ENCODE results near the gene SLAMF8.

The SLAMF8 gene

DNA sequence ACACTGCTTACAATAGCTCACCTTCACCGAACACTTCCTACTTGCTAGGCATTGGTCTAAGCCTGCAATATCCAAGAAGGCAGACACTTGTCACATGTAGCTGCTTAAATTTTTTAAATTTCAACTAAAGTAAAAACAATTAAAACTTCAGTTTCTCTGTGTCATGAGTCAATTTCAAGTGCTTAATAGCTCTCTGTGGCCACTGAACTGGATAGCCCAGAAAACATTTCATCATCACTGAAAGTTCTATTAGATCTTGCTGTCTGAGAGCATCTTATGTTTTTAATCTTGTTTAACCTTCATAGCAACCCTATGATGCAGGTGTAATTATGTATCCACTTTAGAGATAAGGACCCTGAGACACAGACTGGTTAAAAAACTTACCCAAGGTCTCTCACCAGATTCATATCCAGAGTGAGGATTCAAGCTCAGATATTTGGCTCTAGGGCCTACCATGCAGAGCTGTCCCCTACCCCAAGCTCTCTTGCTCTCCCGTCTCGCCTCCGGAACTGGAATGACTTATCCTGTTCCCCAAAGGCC is 27.2 kb upstream of the SLAMF8 start:
- intact Hi-C loops (cut with micrococcal nuclease): loop anchor here (1.0 to 5.0 kb wide), 3 partner anchors 30 to 642 kb away; no protein-coding TSS in a partner anchor
- Mint-ChIP-seq H3K4me1 (ENCODE audit: low read depth) (peaks cover 58% of the 10 kb centered on the region), H3K9me3 (no peaks in the 10 kb centered on the region), H3K27me3 (peaks cover 14% of the 10 kb centered on the region), H3K36me3 (ENCODE audit: low read depth) (no peaks in the 10 kb centered on the region), H3K27ac (no peak overlapping the region), H3K4me3 (no peak overlapping the region)

DNA sequence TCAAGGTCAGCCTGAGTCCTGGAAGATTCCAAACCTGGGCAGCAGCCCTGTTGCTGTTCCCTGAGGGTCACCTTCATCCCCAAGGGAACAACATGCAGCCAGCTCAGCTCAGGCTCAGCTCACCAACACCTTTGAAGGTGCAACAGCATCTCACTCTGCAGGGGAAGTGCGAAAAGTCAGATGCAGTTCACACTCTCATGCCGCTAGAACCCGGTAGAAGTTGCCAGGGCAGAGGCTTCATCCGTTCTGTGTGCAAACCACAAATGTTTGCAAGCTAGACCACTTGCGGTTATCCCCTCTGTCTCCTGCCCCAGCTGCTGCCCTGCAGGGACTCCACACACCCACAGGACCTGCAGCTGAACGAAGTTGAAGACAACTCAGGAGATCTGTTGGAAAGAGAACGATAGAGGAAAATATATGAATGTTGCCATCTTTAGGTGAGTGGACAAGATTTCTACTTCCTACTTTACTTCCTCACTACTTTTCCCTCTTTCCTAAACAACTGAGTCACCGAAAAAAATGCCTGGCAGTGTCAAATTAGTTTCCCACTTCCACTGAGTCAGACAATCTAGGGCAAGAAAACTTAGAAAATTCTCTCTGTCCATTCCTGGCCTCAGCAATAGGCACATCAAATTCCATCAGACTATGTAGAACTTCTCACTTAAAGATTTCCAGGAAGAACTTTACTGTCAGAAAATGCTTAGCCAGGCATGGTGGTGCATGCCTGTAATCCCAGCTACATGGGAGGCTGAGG is 26.3 kb upstream of the SLAMF8 start:
- Mint-ChIP-seq H3K4me1 (ENCODE audit: low read depth) (peaks cover 62% of the 10 kb centered on the region), H3K27me3 (peaks cover 14% of the 10 kb centered on the region), H3K4me3 (no peak overlapping the region), H3K36me3 (ENCODE audit: low read depth) (no peaks in the 10 kb centered on the region), H3K9me3 (no peaks in the 10 kb centered on the region), H3K27ac (no peak overlapping the region)
- intact Hi-C loops (cut with micrococcal nuclease): no loop called here

DNA sequence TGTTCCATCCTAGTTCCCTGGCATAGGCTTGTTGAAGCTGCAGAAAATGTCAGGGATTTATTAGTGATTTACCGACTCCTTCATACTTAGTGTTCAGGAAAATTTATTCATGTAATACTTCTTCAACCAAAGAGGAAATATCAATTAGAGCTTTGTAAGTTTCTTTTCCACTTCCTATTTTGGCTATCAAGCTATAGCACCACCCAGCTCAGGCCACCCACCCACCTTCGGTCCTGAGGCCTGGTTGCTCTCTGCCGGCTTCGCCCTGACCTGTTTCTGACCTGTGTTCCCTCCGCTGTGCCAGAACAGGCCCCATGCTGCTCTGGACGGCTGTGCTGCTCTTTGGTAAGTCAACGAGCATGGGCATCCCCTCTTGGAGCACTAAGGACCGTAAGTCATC is 24.6 kb upstream of the SLAMF8 start, which contains the start of gene FCRL6:
Gene FCRL6 (plus strand): TSS at position 250 of the 400 bp plus-strand sequence. CDS start 65 bp downstream, at position 315.
- peak within 1 kb of the TSS; percentile 11 for H3K27ac Mint-ChIP-seq
- peak within 1 kb of the TSS; percentile 33 for H3K4me3 Mint-ChIP-seq

DNA sequence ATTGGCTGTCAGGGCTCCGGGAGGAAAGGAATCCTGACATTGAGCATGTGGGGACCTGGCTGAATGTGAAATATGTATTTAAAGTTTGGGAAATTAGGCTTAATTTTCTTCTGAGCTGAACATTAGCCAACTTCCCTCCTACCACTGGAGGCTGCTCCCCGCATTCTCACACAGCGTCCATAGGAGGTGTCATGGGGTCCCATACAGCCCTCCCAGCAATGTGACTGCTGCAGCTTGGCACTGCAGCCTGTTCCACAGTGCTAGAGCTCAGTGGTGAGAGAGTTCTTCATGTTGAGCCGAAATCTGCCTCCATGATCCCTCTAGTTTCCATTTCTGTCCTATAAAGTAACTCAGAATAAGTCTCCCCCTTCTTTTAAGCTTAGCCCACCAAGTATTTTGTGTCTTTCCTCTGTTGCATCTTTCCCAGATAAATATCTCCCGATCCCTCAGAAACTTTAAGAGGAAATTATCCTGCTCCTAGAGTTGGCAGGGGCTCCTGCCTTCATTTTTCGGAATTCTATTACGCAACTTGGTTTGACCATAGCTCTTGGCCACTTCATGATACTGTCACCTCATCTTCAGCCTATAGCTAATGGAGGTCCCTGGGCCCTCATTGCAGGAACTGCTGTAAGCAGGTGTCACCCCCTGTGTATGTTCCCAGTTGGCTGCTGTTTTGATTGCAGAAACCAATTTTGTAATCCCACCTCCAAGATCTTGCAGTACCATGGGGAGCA is 22.6 kb upstream of the SLAMF8 start:
- peaks cover 25% of the 10 kb centered on the region for H3K36me3 Mint-ChIP-seq (ENCODE audit: low read depth)

More for the DNA sequence above, 24.6 kb upstream of the SLAMF8 start, which contains the start of gene FCRL6:
- H3K36me3 Mint-ChIP-seq (ENCODE audit: low read depth): peaks cover 9% of the 10 kb centered on the region
- H3K27me3 Mint-ChIP-seq: peaks cover 8% of the 10 kb centered on the region
- intact Hi-C loops (cut with micrococcal nuclease): no loop called here
- H3K4me1 Mint-ChIP-seq (ENCODE audit: low read depth): peaks cover 79% of the 10 kb centered on the region
- H3K9me3 Mint-ChIP-seq: no peaks in the 10 kb centered on the region

DNA sequence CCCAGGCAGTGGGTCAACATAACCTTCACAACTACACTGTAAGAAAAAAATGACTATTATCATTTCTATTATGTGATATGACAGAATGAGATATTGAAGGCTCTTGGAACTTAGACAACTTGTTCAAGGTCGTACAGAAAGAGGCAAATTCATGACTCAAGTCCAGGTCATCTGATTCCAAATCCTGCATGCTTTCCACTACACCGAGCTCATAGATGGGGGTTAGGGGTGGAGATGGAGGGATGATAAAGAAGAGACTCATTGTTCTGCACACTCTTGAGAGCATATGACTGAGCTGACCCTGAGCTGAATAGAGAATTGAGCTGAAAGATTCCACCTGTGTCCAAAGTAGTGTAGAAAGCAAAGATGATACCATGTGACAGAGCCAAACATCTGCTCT is 21.7 kb upstream of the SLAMF8 start:
- H3K9me3 Mint-ChIP-seq: no peaks in the 10 kb centered on the region
- peaks cover 11% of the 10 kb centered on the region for H3K27me3 Mint-ChIP-seq
- intact Hi-C loops (cut with micrococcal nuclease): no loop called here
- peaks cover 33% of the 10 kb centered on the region for H3K36me3 Mint-ChIP-seq (ENCODE audit: low read depth)
- no peak overlapping the region for H3K27ac Mint-ChIP-seq
- H3K4me1 Mint-ChIP-seq (ENCODE audit: low read depth): peaks cover 77% of the 10 kb centered on the region
- H3K4me3 Mint-ChIP-seq: no peak overlapping the region

More for the DNA sequence above, 22.6 kb upstream of the SLAMF8 start:
- intact Hi-C loops (cut with micrococcal nuclease): no loop called here
- Mint-ChIP-seq H3K27me3 (peaks cover 11% of the 10 kb centered on the region), H3K27ac (peak overlapping the region; percentile 45), H3K4me1 (ENCODE audit: low read depth) (peaks cover 82% of the 10 kb centered on the region), H3K4me3 (no peak overlapping the region), H3K9me3 (no peaks in the 10 kb centered on the region)

DNA sequence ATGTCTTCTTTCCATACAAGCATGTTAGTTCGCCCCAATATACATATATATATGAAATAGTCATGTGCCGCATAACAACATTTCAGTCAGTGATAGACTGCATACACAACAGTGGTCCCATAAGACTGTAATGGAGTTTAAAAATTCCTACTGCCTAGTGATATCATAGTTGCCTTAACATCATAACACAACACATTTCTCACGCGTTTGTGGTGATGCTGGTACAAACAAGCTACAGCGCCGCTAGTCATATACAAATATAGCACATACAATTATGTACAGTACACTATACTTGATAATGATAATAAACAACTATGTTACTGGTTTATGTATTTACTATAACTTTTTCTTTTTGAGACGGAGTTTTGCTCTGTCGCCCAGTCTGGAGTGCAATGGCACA is 10.7 kb upstream of the SLAMF8 start:
- Mint-ChIP-seq H3K4me3 (no peak overlapping the region), H3K27ac (no peak overlapping the region), H3K4me1 (ENCODE audit: low read depth) (peaks cover 44% of the 10 kb centered on the region), H3K27me3 (peaks cover 6% of the 10 kb centered on the region), H3K36me3 (ENCODE audit: low read depth) (peaks cover 17% of the 10 kb centered on the region), H3K9me3 (no peaks in the 10 kb centered on the region)
- intact Hi-C loops (cut with micrococcal nuclease): no loop called here

DNA sequence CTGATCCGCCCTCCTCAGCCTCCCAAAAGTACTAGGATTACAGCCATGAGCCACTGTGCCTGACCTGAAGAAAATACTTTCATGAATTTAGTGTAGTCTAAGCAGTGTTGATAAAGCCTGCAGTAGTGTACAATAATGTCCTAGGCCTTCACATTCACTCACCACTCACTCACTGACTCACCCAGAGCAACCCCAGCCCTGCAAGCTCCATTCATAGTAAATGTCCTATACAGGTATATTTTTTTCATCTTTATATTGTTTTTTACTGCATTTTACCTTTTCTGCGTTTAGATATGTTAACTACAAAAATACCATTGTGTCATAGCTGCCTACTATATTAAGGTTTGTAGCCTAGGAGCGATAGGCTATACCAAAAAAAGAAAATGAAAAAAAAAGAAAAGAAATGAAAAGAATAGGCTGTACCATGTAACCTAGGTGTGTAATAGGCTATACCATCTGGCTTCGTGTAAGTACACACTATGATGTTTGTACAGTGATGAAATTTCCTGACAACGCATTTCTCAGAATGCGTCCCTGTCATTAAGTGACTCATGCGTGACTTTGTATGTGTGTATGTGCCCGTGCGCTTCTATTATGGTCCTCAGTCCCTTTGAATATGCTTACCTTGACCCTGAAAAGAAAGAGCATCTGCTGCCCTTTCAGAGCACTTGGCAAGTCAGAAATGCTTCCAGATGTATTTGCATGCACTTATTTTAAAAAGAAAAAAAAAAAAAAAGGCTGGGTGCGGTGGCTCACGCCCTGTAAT is 9.2 kb upstream of the SLAMF8 start:
- peaks cover 25% of the 10 kb centered on the region for H3K36me3 Mint-ChIP-seq (ENCODE audit: low read depth)
- no peaks in the 10 kb centered on the region for H3K9me3 Mint-ChIP-seq
- intact Hi-C loops (cut with micrococcal nuclease): no loop called here
- H3K27me3 Mint-ChIP-seq: peaks cover 6% of the 10 kb centered on the region
- H3K4me1 Mint-ChIP-seq (ENCODE audit: low read depth): peaks cover 48% of the 10 kb centered on the region
- no peak overlapping the region for H3K4me3 Mint-ChIP-seq
- no peak overlapping the region for H3K27ac Mint-ChIP-seq

DNA sequence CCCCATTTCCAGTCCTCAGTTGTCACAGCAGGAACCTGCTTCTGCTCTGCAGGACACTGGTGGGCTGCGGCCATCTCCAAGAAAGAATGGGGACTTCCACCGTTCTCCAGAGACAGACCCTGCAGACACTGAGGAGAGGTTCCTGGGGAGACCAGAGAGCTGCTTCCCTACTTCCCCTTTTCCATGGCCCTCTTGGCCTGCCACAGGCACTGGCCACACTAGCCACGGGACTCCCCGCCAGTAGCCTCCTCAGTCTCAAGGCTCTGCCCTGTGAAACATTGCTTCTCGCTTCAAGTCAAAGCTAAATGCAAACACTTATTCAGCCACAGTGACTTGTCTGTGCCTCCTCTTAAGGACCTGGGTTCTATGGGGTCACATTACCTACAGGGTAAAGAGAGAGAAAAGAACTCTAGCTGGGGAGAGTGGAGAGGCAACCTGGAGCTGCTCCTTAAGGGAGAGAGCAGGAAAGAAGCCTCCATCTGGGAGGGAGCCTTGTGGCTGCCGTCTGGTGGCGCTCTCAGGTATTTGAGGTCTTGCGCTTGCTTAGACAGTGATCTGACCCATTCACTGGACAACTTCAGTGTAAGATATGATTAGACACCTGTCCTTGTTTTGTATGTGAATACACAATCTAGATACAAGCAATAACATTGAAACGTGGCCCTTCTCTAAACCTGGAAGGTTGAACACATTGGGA is 5.4 kb upstream of the SLAMF8 start:
- no peak overlapping the region for H3K4me3 Mint-ChIP-seq
- peaks cover 71% of the 10 kb centered on the region for H3K4me1 Mint-ChIP-seq (ENCODE audit: low read depth)
- H3K27ac Mint-ChIP-seq: no peak overlapping the region
- no peaks in the 10 kb centered on the region for H3K9me3 Mint-ChIP-seq
- peaks cover 28% of the 10 kb centered on the region for H3K36me3 Mint-ChIP-seq (ENCODE audit: low read depth)
- peaks cover 6% of the 10 kb centered on the region for H3K27me3 Mint-ChIP-seq
- intact Hi-C loops (cut with micrococcal nuclease): no loop called here

DNA sequence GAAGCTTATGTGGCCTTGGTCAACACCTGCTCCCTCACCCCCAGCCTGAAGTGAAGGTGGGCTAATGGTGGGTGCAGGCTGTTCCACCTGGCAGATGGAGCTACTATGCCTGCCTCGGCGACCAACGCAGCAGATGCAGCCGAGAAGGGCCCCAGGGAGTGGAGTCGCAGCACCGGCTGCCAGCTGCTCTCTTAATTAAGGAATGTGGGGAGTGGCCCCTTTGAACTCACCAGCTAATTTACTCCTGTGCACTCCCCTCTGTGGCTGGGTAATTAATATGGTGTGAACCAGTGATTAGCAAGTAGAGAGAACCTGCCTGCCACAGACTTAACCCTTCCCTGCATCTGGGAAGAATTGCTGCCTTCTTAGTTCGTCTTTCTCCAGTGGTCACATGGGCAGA is 3.3 kb upstream of the SLAMF8 start:
- Mint-ChIP-seq H3K27ac (peak overlapping the region; percentile 99), H3K36me3 (ENCODE audit: low read depth) (peaks cover 44% of the 10 kb centered on the region), H3K4me1 (ENCODE audit: low read depth) (peaks cover 85% of the 10 kb centered on the region), H3K27me3 (peaks cover 6% of the 10 kb centered on the region), H3K9me3 (no peaks in the 10 kb centered on the region), H3K4me3 (no peak overlapping the region)
- intact Hi-C loops (cut with micrococcal nuclease): no loop called here

DNA sequence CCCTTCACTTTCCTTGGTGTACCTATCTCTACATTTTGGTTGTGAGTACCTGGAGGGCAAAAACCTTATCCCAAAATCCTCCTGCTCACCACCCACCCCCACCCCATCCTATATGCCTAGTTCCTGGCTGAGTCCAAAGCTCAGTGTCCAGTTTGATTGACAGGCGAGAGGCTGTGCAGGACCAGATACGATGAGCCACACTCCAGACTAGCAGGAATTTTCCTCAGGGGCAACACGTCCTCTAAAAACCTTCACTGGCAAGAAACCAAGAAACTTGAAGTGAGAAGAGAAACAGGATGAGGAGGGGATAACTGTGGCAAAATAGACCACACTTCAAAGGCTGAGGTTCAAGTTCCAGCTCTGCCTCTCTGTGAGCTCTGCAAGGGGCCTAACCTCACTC is 1.1 kb upstream of the SLAMF8 start:
- Mint-ChIP-seq H3K4me3 (peak overlapping the region; percentile 98), H3K4me1 (ENCODE audit: low read depth) (peaks cover 95% of the 10 kb centered on the region), H3K27ac (peak overlapping the region; percentile 99), H3K27me3 (peaks cover 4% of the 10 kb centered on the region), H3K9me3 (no peaks in the 10 kb centered on the region), H3K36me3 (ENCODE audit: low read depth) (peaks cover 52% of the 10 kb centered on the region)
- intact Hi-C loops (cut with micrococcal nuclease): loop anchor here (5.0 kb wide), 1 partner anchor 43 kb away; the partner anchor contains the start of gene DUSP23

DNA sequence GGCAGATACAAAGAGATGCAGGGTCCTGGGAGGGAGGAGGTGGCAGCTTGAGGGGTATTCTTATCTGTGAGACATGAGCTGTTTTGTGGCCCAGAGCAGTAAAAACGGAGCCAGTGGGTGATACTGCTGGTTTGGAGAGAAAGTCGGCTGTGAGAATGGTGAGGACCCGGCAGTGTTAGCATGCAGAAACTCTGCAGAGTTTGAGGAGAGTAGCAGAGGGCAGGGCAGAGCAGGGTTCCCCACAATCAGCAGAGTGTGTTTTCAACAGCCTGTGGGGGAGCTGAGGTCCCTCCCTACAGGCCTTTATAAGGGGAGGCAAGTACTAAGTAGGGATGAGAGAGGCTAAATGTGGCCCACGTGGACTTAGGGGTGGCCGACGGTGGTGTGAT is 423 bp downstream of the SLAMF8 start:
- Mint-ChIP-seq H3K9me3 (no peaks in the 10 kb centered on the region), H3K36me3 (ENCODE audit: low read depth) (peaks cover 63% of the 10 kb centered on the region), H3K27ac (peak overlapping the region; percentile 99), H3K4me3 (peak overlapping the region; percentile 98), H3K27me3 (peaks cover 4% of the 10 kb centered on the region), H3K4me1 (ENCODE audit: low read depth) (peaks cover 95% of the 10 kb centered on the region)
- intact Hi-C loops (cut with micrococcal nuclease): loop anchor here (5.0 kb wide), 1 partner anchor 45 kb away; the partner anchor contains the start of gene DUSP23

DNA sequence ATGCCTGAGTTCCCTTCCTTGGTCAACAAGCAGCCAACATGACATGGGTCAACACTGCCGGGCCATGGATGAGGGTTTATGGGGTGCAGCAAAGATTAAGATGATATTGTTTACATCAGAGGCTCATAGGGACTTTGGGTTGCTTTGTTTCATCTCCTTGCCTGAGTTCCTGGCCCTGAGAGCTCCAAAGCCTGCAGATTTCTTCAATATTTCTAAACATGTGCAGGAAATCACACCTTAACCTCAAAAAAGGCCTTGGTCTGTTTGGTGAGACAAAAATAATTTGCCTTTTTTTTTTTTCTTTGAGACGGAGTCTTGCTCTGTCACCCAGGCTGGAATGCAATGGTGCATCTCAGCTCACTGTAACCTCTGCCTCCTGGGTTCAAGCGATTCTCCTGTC is 876 bp downstream of the SLAMF8 start:
- Mint-ChIP-seq H3K9me3 (no peaks in the 10 kb centered on the region), H3K4me3 (peak overlapping the region; percentile 98), H3K4me1 (ENCODE audit: low read depth) (peaks cover 95% of the 10 kb centered on the region), H3K27ac (peak overlapping the region; percentile 99), H3K36me3 (ENCODE audit: low read depth) (peaks cover 63% of the 10 kb centered on the region), H3K27me3 (peaks cover 3% of the 10 kb centered on the region)
- intact Hi-C loops (cut with micrococcal nuclease): loop anchor here (5.0 kb wide), 1 partner anchor 45 kb away; the partner anchor contains the start of gene DUSP23

DNA sequence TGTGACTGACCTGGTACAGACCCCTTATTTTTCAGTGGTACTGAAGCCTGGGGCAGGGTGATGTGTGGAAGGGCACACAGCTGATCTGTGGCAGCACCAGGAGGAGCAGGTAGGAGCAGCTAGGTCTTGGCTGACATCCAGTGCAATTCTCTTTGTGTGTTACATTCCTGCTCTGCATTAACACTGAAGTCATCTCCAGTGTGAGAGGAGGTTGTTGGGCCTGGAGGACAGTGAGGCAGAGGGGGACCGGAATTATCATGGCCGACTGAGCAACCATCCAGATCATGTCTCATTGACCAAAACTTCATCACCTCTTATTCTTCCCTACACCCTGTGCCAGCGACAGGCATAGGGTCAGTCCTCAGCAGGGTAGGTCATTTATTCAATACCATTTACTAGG is 1.5 kb downstream of the SLAMF8 start:
- peaks cover 67% of the 10 kb centered on the region for H3K36me3 Mint-ChIP-seq (ENCODE audit: low read depth)
- H3K27me3 Mint-ChIP-seq: peaks cover 1% of the 10 kb centered on the region
- intact Hi-C loops (cut with micrococcal nuclease): loop anchor here (5.0 kb wide), 1 partner anchor 46 kb away; the partner anchor contains the start of gene DUSP23
- peaks cover 95% of the 10 kb centered on the region for H3K4me1 Mint-ChIP-seq (ENCODE audit: low read depth)
- H3K4me3 Mint-ChIP-seq: peak overlapping the region; percentile 98
- peak overlapping the region; percentile 99 for H3K27ac Mint-ChIP-seq
- no peaks in the 10 kb centered on the region for H3K9me3 Mint-ChIP-seq
